PC-3 (cell line): Measurements from ENCODE around the gene MRRF.

Experiments used
- CTCF ChIP-seq: fragments of 300-600 bp; sonication (generic); conservative IDR thresholded peaks from 2 replicates; pipeline ENCODE4 v1.5.1; 2017; ENCODE audit warnings: antibody characterized with exemption, low read depth, mild to moderate bottlenecking, low read length
- EZH2phosphoT487 ChIP-seq: fragments of 300-600 bp; sonication (generic); IDR thresholded peaks from 2 replicates; pipeline ENCODE4 v1.6.1; 2018; ENCODE audit warnings: mild to moderate bottlenecking, antibody characterized with exemption, low read length, borderline replicate concordance

- TF ChIP-seq EZH2phosphoT487 (no peak), CTCF (no peak)
Measured at GRCh38 chr9:122325124-122325523, 60.4 kb downstream of the MRRF start.
